D721Med (cell line): ENCODE results near the gene SKIDA1.

Experiments
- DNase-seq: peaks from one replicate; pipeline ENCODE4 v3.0.0; 2011; ENCODE audit warnings: low spot score; ENCODE audit not compliant: insufficient read length
- FAIRE-seq: peaks from 2 replicates; lab custom pipeline; 2011; peaks lifted over from hg19 to GRCh38; lab: Jason Lieb, UNC
- CTCF ChIP-seq: IDR thresholded peaks from 2 replicates; pipeline ENCODE4 v1.5.1; 2012; ENCODE audit warnings: mild to moderate bottlenecking, control low read depth; ENCODE audit not compliant: insufficient read depth; ENCODE audit errors: missing control alignments

Gene SKIDA1

GRCh38 chr10:21531164-21531563 is 5.7 kb upstream of the SKIDA1 start:
- DNase-seq (no peak), FAIRE-seq (no peak)
- no peak for TF ChIP-seq CTCF

GRCh38 chr10:21530641-21531040 is 5.2 kb upstream of the SKIDA1 start:
- no peak for FAIRE-seq
- TF ChIP-seq CTCF = no peak
- no peak for DNase-seq

- DNase-seq (no peak), FAIRE-seq (no peak)
- no peak for TF ChIP-seq CTCF
These were observed 4.7 kb upstream of the SKIDA1 start for GRCh38 chr10:21530168-21530567.

- DNase-seq (no peak), FAIRE-seq (no peak)
- no peak for TF ChIP-seq CTCF
These were observed 3.8 kb upstream of the SKIDA1 start for GRCh38 chr10:21529032-21529910.

- FAIRE-seq (peak; percentile 11), DNase-seq (no peak)
- TF ChIP-seq CTCF = no peak
These were observed 3.0 kb upstream of the SKIDA1 start for GRCh38 chr10:21528236-21529031.

- FAIRE-seq = no peak
- no peak for TF ChIP-seq CTCF
- DNase-seq = no peak
These were observed 2.2 kb upstream of the SKIDA1 start for GRCh38 chr10:21527598-21528235.
